Activated naive CD4-positive, alpha-beta T cell treated with anti-CD3 and anti-CD28 coated beads, Interleukin-2, amount 50 U/mL, for 16 hours (primary cell): Measurements from ENCODE around the gene MAPRE3.
A peak's percentile ranks its signal among the peaks of the same experiment; 100 is the strongest.

Experiments
- DNase-seq: peaks from one replicate; pipeline ENCODE4 v3.0.0-alpha.2; 2020

MAPRE3 gene

GRCh38 chr2:26951236-26951635 is 19.2 kb upstream of the MAPRE3 start:
- DNase-seq = no peak

DNA sequence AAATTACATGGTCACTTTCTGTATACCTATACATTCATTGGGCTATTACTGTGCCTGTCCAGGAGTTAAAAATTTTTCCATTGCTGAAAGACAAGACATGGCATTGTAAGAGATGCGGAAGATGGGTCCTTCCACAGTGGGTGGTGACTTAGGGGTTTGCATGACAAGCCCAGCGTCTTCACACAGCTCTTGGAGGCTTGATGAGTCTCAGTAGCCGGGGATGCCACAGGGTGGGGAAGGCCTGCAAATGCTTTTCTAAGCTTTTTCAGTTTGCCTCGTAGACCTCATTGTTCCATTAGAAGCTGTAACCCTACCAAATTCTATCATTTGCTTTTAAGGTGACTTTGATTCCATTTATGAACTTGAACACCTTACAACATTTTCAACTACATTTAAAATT is 18.1 kb upstream of the MAPRE3 start:
- no peak for DNase-seq

- no peak for DNase-seq
Measured at GRCh38 chr2:26954135-26954534, 16.3 kb upstream of the MAPRE3 start.

DNA sequence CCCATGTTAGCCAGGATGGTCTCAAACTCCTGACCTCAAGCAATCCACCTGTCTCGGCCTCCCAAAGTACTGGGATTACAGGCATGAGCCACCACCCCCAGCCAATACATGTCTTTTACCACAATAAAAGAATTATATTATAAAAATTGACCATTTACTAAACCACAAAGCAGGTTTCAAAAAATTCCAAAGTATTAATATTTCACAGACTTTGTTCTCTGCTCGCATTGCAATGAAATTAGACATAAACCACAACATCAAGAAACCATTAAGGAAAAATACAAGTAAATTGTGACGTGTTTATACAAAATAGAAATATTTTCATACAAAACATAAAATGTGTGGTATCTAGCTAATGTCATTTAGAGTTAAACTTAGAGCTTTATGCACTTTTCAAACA is 13.4 kb upstream of the MAPRE3 start:
- DNase-seq = no peak

DNA sequence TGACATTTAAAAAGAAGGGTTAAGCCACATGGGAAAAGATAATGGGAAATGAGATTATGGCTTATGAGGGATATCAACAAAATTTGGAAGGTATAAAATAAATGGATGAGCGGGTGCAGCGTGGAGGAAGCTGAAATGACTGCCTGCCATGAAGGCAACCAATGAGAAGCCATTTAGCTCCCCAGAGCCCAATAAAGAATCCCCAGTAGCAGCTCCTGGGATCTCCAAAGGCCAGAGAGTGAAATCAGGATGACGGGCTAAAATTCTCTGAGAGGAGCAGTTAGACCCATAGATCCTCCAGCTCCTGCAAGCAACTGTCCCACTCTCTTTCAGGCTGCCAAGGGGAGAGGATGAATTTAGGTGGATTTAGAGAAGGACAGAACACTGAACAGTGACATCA is 12.9 kb upstream of the MAPRE3 start:
- DNase-seq = no peak

GRCh38 chr2:26959331-26959730 is 11.1 kb upstream of the MAPRE3 start:
- no peak for DNase-seq

DNA sequence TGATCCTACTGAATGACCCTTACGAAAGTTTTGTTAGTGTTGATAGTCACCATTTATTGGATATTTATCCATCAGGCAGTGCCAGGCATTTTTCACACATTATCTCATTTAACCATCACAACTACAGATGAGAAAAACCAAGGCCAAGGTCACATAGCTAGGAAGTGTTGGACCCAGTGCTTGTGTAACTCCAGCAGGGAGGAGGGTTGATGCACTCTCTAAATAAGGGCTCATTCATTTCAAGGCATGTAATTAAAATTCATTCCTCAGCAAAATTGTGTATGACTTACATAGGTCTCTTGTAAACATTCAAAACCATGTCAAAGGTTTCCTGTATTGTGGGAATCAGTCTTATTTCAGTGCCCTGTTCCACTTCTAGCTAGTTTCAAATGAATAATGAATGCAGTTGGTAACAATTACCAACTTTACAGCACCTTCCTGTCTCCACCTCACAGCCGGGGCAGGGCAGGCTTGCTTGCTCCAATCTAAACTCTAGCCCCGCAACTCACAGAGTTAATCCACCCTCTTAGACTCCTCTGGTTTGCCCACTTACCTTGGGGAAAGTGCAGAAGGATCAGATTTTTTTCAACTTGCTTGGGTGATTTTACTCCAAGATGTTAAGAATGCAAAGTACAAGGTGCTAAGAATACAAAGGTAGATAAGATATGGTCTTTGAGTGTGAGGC is 5.8 kb upstream of the MAPRE3 start:
- DNase-seq = no peak

DNA sequence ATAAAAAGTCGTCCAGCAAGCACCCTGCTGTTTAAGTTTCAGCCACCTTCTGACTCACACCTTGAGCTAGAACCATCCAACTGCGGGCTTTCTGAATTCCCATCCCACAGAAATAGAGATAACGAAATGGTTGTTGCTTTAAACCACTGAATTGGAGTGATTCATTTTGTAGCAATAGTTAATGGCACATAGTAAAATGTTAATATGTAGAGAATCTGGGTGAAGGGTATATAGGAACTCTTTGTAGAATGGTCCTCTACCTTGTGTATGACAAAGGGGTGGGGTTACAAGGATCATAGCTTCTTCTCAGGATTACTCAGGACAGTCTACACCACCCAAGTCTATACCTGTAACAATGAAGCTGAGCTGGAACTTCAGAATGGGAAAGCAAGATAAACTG is 2.4 kb upstream of the MAPRE3 start:
- no peak for DNase-seq

DNA sequence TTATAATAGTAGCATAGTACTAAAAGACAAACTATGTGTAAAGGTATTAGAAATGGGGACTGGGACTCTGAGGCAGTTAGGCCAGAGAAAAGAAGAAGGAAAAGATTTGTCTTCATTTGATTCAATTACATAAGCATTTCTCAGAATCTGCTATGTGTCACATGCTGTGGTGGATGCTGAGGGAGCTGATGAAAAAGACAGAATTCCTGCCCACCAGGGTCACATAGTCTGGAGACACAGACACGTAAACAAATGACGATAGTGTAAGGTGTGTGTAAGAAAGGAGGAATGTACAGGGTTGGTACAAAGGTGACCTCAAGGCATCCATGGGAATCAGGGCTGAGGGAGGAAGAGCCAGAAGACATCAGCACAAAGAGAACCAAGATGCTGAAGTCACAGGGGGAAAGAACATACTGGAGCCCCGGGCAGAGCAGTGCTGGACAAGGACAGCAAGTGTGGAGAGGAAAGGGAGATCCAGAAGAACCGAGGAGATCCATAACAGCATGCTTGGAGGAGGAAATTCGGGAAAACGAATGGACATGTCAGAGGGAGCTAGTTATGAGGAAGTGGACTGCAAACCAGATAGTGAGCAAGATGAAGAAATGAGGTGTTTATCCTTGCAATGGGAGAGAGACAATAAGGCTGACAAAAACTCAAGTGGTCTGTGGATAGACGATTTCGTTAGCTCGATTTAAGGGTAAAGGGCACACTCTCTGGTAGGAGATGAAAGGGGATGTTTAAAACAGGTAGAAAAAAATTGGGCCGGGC is 1.2 kb upstream of the MAPRE3 start:
- no peak for DNase-seq

GRCh38 chr2:26970928-26971627 is 641 bp downstream of the MAPRE3 start:
- no peak for DNase-seq

GRCh38 chr2:26971911-26972786 is 1.7 kb downstream of the MAPRE3 start:
- DNase-seq = no peak

DNA sequence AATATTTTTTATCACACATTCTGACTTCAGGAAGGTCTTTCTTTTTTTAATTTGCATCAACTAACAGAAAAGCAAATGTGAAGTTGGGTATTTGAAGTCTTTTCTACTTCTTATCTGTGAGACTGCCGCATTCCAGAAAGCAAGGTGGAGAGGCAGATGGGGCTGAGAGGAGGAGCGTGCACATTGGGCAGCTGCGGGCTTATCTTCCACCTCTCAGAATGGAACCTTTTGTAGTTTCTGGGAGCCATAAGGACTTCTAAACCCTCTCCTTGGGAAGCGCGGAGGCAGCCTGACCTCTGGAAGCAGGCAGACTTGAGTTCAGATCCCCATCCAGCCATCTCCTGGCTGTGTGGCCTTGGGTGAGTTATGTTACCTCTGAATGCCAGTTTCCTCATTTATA is 3.9 kb downstream of the MAPRE3 start:
- DNase-seq = no peak

GRCh38 chr2:26975102-26975501 is 4.7 kb downstream of the MAPRE3 start:
- no peak for DNase-seq

- no peak for DNase-seq
Measured at GRCh38 chr2:26975656-26976055, 5.2 kb downstream of the MAPRE3 start.

- no peak for DNase-seq
Measured at GRCh38 chr2:26976237-26976636, 5.8 kb downstream of the MAPRE3 start.

GRCh38 chr2:26977012-26977411 is 6.6 kb downstream of the MAPRE3 start:
- DNase-seq = no peak

GRCh38 chr2:26978061-26978596 is 7.7 kb downstream of the MAPRE3 start:
- no peak for DNase-seq

- DNase-seq = no peak
Measured at GRCh38 chr2:26979741-26980140, 9.3 kb downstream of the MAPRE3 start.

DNA sequence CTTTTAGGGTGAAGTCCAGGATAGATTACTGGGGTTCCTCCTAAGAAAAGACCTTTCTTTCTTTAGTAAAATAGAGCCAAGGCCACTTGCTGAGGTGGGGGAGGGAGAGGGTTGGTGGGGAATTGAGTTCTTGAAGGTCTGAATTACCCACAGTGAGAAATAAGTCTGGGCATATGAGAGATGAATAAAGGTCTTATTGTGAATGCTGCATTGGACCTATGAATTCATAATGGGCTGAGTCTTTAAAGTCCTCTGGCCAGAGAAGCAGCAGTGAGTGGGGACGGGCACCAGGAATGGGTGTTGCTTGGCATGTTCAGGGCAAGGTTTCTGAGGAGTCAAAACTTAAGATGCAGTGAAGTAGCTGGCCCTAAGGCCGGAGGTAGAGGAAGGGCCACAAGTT is 10.5 kb downstream of the MAPRE3 start:
- no peak for DNase-seq

DNA sequence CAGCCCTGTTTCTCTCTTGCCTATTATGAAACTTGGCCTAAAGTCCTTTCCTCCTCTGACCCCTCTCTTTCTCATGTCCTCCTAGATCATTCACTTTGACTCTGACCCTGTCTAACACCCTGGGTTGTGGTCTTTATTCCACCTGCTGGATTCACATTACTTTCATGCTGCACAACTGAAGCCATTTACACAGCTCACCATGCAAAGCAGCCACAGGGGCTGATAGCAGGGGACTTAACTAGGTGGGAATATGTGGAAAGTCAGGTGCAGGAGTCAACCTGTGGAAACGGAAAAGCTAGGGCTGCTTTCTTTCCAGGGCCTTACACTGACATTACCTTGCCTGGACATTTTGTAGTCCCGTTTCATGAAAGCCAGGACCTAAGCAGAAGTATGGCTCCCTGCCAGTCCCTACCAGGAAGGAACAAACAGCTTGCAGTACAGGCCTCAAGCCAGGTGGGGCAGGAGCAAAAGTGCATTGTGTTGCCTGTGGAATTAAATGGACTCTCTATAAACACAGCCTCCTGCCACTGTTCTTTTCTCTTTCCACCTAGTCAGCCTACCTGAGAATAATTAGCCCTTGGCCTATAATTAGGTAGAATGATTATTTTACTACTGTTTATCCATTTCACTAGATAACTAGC is 11.8 kb downstream of the MAPRE3 start:
- DNase-seq = peak; percentile 13

GRCh38 chr2:26983746-26984145 is 13.3 kb downstream of the MAPRE3 start:
- no peak for DNase-seq

GRCh38 chr2:26985807-26986206 is 15.4 kb downstream of the MAPRE3 start:
- no peak for DNase-seq
